A673 (cell line): ENCODE data around the gene UBE2U.

Experiments
- CTCF ChIP-seq: fragments of 300-800, 200-600 bp; sonication (generic); conservative IDR thresholded peaks from 2 replicates; pipeline ENCODE4 v1.5.1; 2017; ENCODE audit warnings: low read depth, mild to moderate bottlenecking, antibody characterized with exemption, low read length, moderate library complexity, mixed read lengths
- EZH2 ChIP-seq: fragments of 200-600 bp; sonication (generic); IDR thresholded peaks from 2 replicates; pipeline ENCODE4 v1.6.1; 2017; ENCODE audit warnings: borderline replicate concordance, low read depth, mild to moderate bottlenecking, mixed read lengths, antibody characterized with exemption, low read length; ENCODE audit not compliant: poor library complexity, severe bottlenecking

GRCh38 chr1:64310760-64311159 is 107.3 kb downstream of the UBE2U start:
- TF ChIP-seq EZH2 (no peak), CTCF (no peak)
